GM12878 (cell line): ENCODE data around the gene SNU13. TPM values are rescaled to one million over a fixed set of nuclear protein-coding genes. Genes with fewer than 3 reads are reported as not detected.
A peak's percentile ranks its signal among the peaks of the same experiment; 100 is the strongest.

Source experiments
- ATAC-seq: fragments of 200-7000 bp; cut with Tn5 transposase; 3 replicates; pipeline ENCODE4 v1.9.1; 2020; ENCODE audit warnings: mild to moderate bottlenecking, moderate library complexity
- BruUV-seq: library from RNA; stranded (reverse); fragments of 400-500 nt; replicated peaks from 2 replicates; lab custom pipeline; 2021; lab: Mats Ljungman, UMichigan
- CTCF ChIA-PET: fragments of 300-600 bp; sonication (Branson Sonifier 250); formaldehyde crosslinking; extraction: SDS; loops from one replicate; lab custom pipeline; 2021; ENCODE audit warnings: inconsistent platforms; lab: Yijun Ruan, JAX
- POLR2A ChIA-PET: fragments of 350-600 bp; formaldehyde crosslinking; extraction: SDS; loops from one replicate; lab custom pipeline; 2021; ENCODE audit warnings: inconsistent platforms; lab: Charles Lee
- RAD21 ChIA-PET: fragments of 300-600 bp; sonication (Branson Sonifier 250); formaldehyde crosslinking; loops from one replicate; lab custom pipeline; 2023; ENCODE audit warnings: antibody characterized with exemption; ENCODE audit not compliant: unreplicated experiment; lab: Charles Lee
- SMC1A ChIA-PET: fragments of 300-600 bp; sonication (Branson Sonifier 250); formaldehyde crosslinking; loops from one replicate; lab custom pipeline; 2023; ENCODE audit not compliant: unreplicated experiment, uncharacterized antibody; lab: Charles Lee
- DNase-seq: peaks from one replicate; pipeline ENCODE4 v3.0.0-alpha.2; 2011; ENCODE audit warnings: low read depth, low spot score
- FAIRE-seq: peaks from 3 replicates; lab custom pipeline; 2011; peaks lifted over from hg19 to GRCh38; lab: Jason Lieb, UNC
- H2AFZ ChIP-seq: 2 replicates; pipeline ENCODE4 v1.6.0; 2011; ENCODE audit warnings: low read depth, low read length, control low read depth; ENCODE audit not compliant: control insufficient read depth
- H3K27ac ChIP-seq: 2 replicates; pipeline ENCODE4 v1.5.1; 2011; ENCODE audit warnings: control low read depth; ENCODE audit not compliant: control insufficient read depth, insufficient read depth
- H3K27me3 ChIP-seq, 2 experiments: replicated peaks in 1 of 2; 2 replicates each; pipeline versions ENCODE4 v1.6.0 to v1.6.1; 2011; ENCODE audit warnings: low read length in 1 of 2; ENCODE audit not compliant: control insufficient read depth in 2 of 2, insufficient read depth in 2 of 2
- H3K36me3 ChIP-seq, 2 experiments: 2 replicates each; pipeline ENCODE4 v1.5.1; 2011; ENCODE audit warnings: low read length in 1 of 2; ENCODE audit not compliant: control insufficient read depth in 2 of 2, insufficient read depth in 2 of 2
- H3K4me1 ChIP-seq: 2 replicates; pipeline ENCODE4 v1.6.1; 2011; ENCODE audit warnings: mild to moderate bottlenecking, low read length, moderate library complexity, mixed read lengths; ENCODE audit not compliant: control insufficient read depth, insufficient read depth
- H3K4me2 ChIP-seq: 2 replicates; pipeline ENCODE4 v1.6.0; 2011; ENCODE audit warnings: control low read depth; ENCODE audit not compliant: control insufficient read depth, insufficient read depth
- H3K4me3 ChIP-seq: fragments of 200-600 bp; sonication (generic); 2 replicates; pipeline ENCODE4 v1.5.1; 2016
- H3K79me2 ChIP-seq: 2 replicates; pipeline ENCODE4 v1.6.0; 2011; ENCODE audit warnings: low read length; ENCODE audit not compliant: control insufficient read depth, insufficient read depth
- H3K9ac ChIP-seq: 2 replicates; pipeline ENCODE4 v1.8.0; 2011; ENCODE audit warnings: low read length, control low read depth, mixed read lengths; ENCODE audit not compliant: control insufficient read depth, insufficient read depth
- H3K9me3 ChIP-seq: replicated peaks from 3 replicates; pipeline ENCODE4 v1.5.1; 2011; ENCODE audit warnings: mild to moderate bottlenecking, low read length; ENCODE audit not compliant: control insufficient read depth, insufficient read depth
- H4K20me1 ChIP-seq: 2 replicates; pipeline ENCODE4 v1.6.0; 2011; ENCODE audit not compliant: control insufficient read depth, insufficient read depth
- POLR2A ChIP-seq: IDR thresholded peaks from 2 replicates; pipeline ENCODE4 v1.6.1; 2011; ENCODE audit warnings: low read depth, mild to moderate bottlenecking, low read length
- POLR2AphosphoS5 ChIP-seq: IDR thresholded peaks from 2 replicates; pipeline ENCODE4 v1.6.1; 2011; ENCODE audit warnings: mild to moderate bottlenecking, low read length, inconsistent platforms
- SREBF1 ChIP-seq: IDR thresholded peaks from 2 replicates; pipeline ENCODE4 v1.6.1; 2012; ENCODE audit warnings: mild to moderate bottlenecking, low read length
- STAT3 ChIP-seq: IDR thresholded peaks from 2 replicates; pipeline ENCODE4 v1.6.1; 2011; ENCODE audit warnings: low read depth, low read length, improper control_type of control experiment
- WGBS: methylation state at CpG from one replicate; pipeline ENCODE4 v1.1.6; 2016; ENCODE audit warnings: low lambda C conversion rate; ENCODE audit not compliant: insufficient replicate concordance, insufficient coverage; ENCODE audit errors: missing lambda C conversion rate; 5-methylcytosine and 5-hydroxymethylcytosine counted together
- in situ Hi-C: fragments of 300-500 bp; cut with MboI; formaldehyde crosslinking; loops from 9 replicates; pipeline ENCODE4 v1.14.3; 2018; ENCODE audit warnings: mixed read lengths
- intact Hi-C: fragments of 100-400 bp; cut with micrococcal nuclease; formaldehyde crosslinking; loops from one replicate; pipeline ENCODE4 v1.14.2; 2022; ENCODE audit not compliant: unreplicated experiment
- polyA plus RNA-seq, 11 experiments: library from polyadenylated mRNA; depleted of rRNA in 4 of 11; unstranded in 6 of 11; stranded (reverse) in 5 of 11; fragments of >200 nt; fragmentation: Nextera tagmentation in 4 of 11; fragmentation: Illumina TruSeq in 1 of 11; extraction: Ambion mirVana in 4 of 11; extraction: Trizol in 1 of 11; gene quantifications; 1 replicate in 1 of 11; 2 replicates in 10 of 11; pipeline versions ENCODE4 v1.2.1 to v1.2.3, GENCODE V29; 2011 to 2016; ENCODE audit warnings: inconsistent platforms in 2 of 11, missing spikeins in 2 of 11, low read depth in 1 of 11
- total RNA-seq, 4 experiments: library from RNA; depleted of rRNA in 3 of 4; stranded (reverse); fragments of >200 nt in 3 of 4; fragmentation: Illumina TruSeq in 1 of 4; extraction: Trizol in 1 of 4; gene quantifications; 2 replicates each; pipeline versions ENCODE4 v1.2.1 to v1.2.3, GENCODE V29; 2013 to 2021

SNU13 gene
- total and polyA plus RNA-seq, 10 of the 15 experiments (the other 5 are each of a cell fraction or from before 2014, with no cell fraction given) = 157 to 870 (median 256) TPM

GRCh38 chr22:41664951-41665350 is 23.7 kb downstream of the SNU13 start:
- peaks cover 15 to 18% of the 10 kb centered on the region in 2 experiments; a peak in 3 of 4 replicates for H3K36me3 ChIP-seq
- no peaks in the 10 kb centered on the region for H3K27me3 ChIP-seq
- BruUV-seq = no TSS peak
- no peak for DNase-seq
- ChIA-PET RAD21 (interaction anchor here (0.5 to 3.0 kb wide), 2 partner anchors 32 to 292 kb away, joined by 3 to 12 read pairs; no protein-coding TSS in a partner anchor), CTCF (interaction anchor here (1.2 to 3.1 kb wide), 5 partner anchors 10 to 121 kb away, joined by 3 to 30 read pairs (median 5); partner anchors contain the start of genes MEI1 and POLR3H), POLR2A (no interaction called here), SMC1A (interaction anchor here (1.6 kb wide), 1 partner anchor 45 kb away, joined by 3 read pairs; no protein-coding TSS in a partner anchor)
- H3K79me2 ChIP-seq = no peaks in the 10 kb centered on the region
- no peak overlapping the region for H2AFZ ChIP-seq
- peak; percentile 42 for TF ChIP-seq POLR2A
- TF ChIP-seq SREBF1 = no peak
- H3K4me1 ChIP-seq = peaks cover 3% of the 10 kb centered on the region; the same call in 1 of the 2 replicates
- intact Hi-C loops = no loop called here
- H3K27ac ChIP-seq = no peak overlapping the region
- H3K4me2 ChIP-seq = no peak overlapping the region
- no peak overlapping the region for H3K9ac ChIP-seq
- in situ Hi-C loops = no loop called here
- H4K20me1 ChIP-seq = no peaks in the 10 kb centered on the region
- FAIRE-seq = no peak
- no peaks in the 10 kb centered on the region for H3K9me3 ChIP-seq
- 78% methylated on average over 3 of the region's 3 CpGs for WGBS
- ATAC-seq = no peak
- no peak overlapping the region for H3K4me3 ChIP-seq

- Histone ChIP-seq H3K4me3 (no peak overlapping the region), H3K9ac (no peak overlapping the region), H3K4me2 (no peak overlapping the region), H3K79me2 (no peaks in the 10 kb centered on the region), H3K27ac (no peak overlapping the region), H4K20me1 (no peaks in the 10 kb centered on the region), H3K9me3 (no peaks in the 10 kb centered on the region), H3K36me3 (peaks cover 19 to 21% of the 10 kb centered on the region in 2 experiments; a peak in 3 of 4 replicates), H2AFZ (no peak overlapping the region), H3K27me3 (no peaks in the 10 kb centered on the region), H3K4me1 (peaks cover 3% of the 10 kb centered on the region; the same call in 1 of the 2 replicates)
- SMC1A ChIA-PET = interaction anchor here (1.0 kb wide), 1 partner anchor 14 kb away, joined by 3 read pairs; no protein-coding TSS in a partner anchor
- DNase-seq (no peak), ATAC-seq (no peak), FAIRE-seq (no peak)
- peak; percentile 44; the same call in 1 of the 2 replicates for TF ChIP-seq POLR2AphosphoS5
- TF ChIP-seq STAT3 = no peak
- intact Hi-C loops = no loop called here
- no TSS peak for BruUV-seq
- RAD21 ChIA-PET = interaction anchor here (0.5 kb wide), 1 partner anchor 292 kb away, joined by 3 read pairs; no protein-coding TSS in a partner anchor
- CTCF ChIA-PET = interaction anchor here (1.2 to 1.6 kb wide), 4 partner anchors 11 to 121 kb away, joined by 3 to 5 read pairs (median 3); partner anchors contain the start of gene POLR3H
- POLR2A ChIA-PET = no interaction called here
- in situ Hi-C loops = no loop called here
Observed at GRCh38 chr22:41664490-41664889, 24.2 kb downstream of the SNU13 start.
